ENCODE data around the gene EMILIN1. TPM values are rescaled to one million over a fixed set of nuclear protein-coding genes. Genes with fewer than 3 reads are reported as not detected.

Gene EMILIN1
- total and polyA plus RNA-seq, 2 experiments from 2014 or later = 3.2 to 15.4 TPM

GRCh38 chr2:27084297-27085061, 6.1 kb downstream of the EMILIN1 start (continued):
- TF ChIP-seq REST (IDR thresholded peaks at IDR 0.05; ENCODE audit: unreplicated experiment) (no peak), CTCF (conservative IDR thresholded peaks at IDR 0.05; ENCODE audit: low read depth in 2 of 2) (no peak)

GRCh38 chr2:27085062-27085672, 6.8 kb downstream of the EMILIN1 start:
- no peaks in the 10 kb centered on the region for H3K36me3 ChIP-seq (ENCODE audit: insufficient read depth)
- peaks cover 29% of the 10 kb centered on the region for H3K27me3 Mint-ChIP-seq (ENCODE audit: insufficient read depth, low read depth, poor library complexity)
- H3F3A ChIP-seq (replicated peaks; ENCODE audit: low read depth) = peaks cover 8% of the 10 kb centered on the region; the same call in 1 of the 2 replicates
- peaks cover 16% of the 10 kb centered on the region for H3K27me3 ChIP-seq (ENCODE audit: insufficient read depth)
- no peaks in the 10 kb centered on the region for H3K9me2 ChIP-seq (ENCODE audit: insufficient read depth)
- H3K36me3 Mint-ChIP-seq (ENCODE audit: low read depth) = no peaks in the 10 kb centered on the region
- H3K4me1 ChIP-seq (ENCODE audit: insufficient read depth) = peaks cover 15% of the 10 kb centered on the region
- H3K4me1 Mint-ChIP-seq = peaks cover 37% of the 10 kb centered on the region
- peak overlapping the region; percentile 87 for H3K4me3 ChIP-seq
- no peaks in the 10 kb centered on the region for H3K79me2 ChIP-seq (replicated peaks; ENCODE audit: insufficient read depth)
- peak overlapping the region; percentile 55 for H3K4me3 Mint-ChIP-seq
- no peaks in the 10 kb centered on the region for H4K20me1 ChIP-seq (replicated peaks; ENCODE audit: insufficient read depth)
- no peaks in the 10 kb centered on the region; the same call in 2 of the 3 replicates for H3K9me3 Mint-ChIP-seq
- no peak overlapping the region for H3K27ac Mint-ChIP-seq
- peak overlapping the region; percentile 91 for H3K4me2 ChIP-seq
- ATAC-seq = no peak
- no peak overlapping the region for H3K27ac ChIP-seq (ENCODE audit: low read depth)
- peak overlapping the region; percentile 99 for H2AFZ ChIP-seq
- DNase-seq (ENCODE audit: low spot score) = no peak
- no peak for TF ChIP-seq JUNB (IDR thresholded peaks at IDR 0.05; ENCODE audit: unreplicated experiment)
- TF ChIP-seq STAT1 (IDR thresholded peaks at IDR 0.05; ENCODE audit: unreplicated experiment) = no peak
- no peak for TF ChIP-seq ZNF114 (CRISPR knock-in tag; IDR thresholded peaks at IDR 0.05)
- no peak for TF ChIP-seq ZNF462 (CRISPR knock-in tag; IDR thresholded peaks at IDR 0.05)
- TF ChIP-seq CTCF (conservative IDR thresholded peaks at IDR 0.05; ENCODE audit: low read depth in 2 of 2) = no peak
- TF ChIP-seq ETS1 (IDR thresholded peaks at IDR 0.05) = no peak

Data from GM23338 (cell line).